ENCODE measurements around the gene ZNF709.
"Not testable (repeated sequence)": the region's sequence is repeated elsewhere in the genome, so short reads cannot be mapped to it uniquely, and the experiment has no call there.

GRCh38 chr19:12464139-12464538, 20.5 kb downstream of the ZNF709 start:
- not testable (repeated sequence) for TF ChIP-seq CTCF, EZH2phosphoT487 (IDR thresholded peaks at IDR 0.05)
